GM21737 (cell line): ENCODE data around the gene GRIK3.

Experiments used
- ATAC-seq: cut with Tn5 transposase; IDR thresholded peaks from one replicate; pipeline ENCODE4 v1.9.1; 2021; ENCODE audit warnings: mild to moderate bottlenecking, moderate library complexity; ENCODE audit not compliant: unreplicated experiment

The GRIK3 gene

GRCh38 chr1:36835696-36836095 lies 198.6 kb downstream of the GRIK3 start:
- no peak for ATAC-seq

GRCh38 chr1:36835017-36835695 lies 199.2 kb downstream of the GRIK3 start:
- ATAC-seq, result no peak

- ATAC-seq, result no peak
Observed at GRCh38 chr1:36834586-36834985, 199.7 kb downstream of the GRIK3 start.

DNA sequence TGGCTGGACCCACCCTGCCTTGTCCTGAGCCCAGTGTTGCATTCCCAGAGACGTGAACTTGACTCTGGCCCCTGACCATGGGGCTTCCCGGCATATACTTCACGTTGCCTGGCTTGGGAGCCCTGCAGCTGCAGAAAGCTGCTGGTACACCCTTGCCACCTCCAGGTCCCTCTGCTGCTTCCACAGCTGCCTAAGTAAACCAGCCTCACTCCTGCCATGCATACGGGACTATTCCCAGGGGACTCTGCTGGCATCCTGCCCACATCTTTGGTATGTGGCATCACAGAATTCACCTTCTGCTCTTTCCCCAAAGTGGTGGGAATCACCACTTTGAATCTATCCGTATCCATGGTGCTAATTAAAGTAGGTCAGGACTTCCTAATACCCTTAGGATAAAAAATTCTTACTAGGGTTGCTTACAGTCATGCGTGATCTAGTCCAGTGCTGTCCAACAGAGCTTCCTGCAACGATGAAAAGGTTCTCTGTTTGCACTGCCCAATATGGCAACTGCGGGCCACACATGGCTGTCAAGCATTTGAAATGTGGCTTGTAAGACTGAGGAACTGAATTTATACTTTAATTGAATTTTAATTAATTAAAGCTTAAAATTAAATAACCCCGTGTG lies 203.0 kb downstream of the GRIK3 start:
- ATAC-seq, result no peak

DNA sequence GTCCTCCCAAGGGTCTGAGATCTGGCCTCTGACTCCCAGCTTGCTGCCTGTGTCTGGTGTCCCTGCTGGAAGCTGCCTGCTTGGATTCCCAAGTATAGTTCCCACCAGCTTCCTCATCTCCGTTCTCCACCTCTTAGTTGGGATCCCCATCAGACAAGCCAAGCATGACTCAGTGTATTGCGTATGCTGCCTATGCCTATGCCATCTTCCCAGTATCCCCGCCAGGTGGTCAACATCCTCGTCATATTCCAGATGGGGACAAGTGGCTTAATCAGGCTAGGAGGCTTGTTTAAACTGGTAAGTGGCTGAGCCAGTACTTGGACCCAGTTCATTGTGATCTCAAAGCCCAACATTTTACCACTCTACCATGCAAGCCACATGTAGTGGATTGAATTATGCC lies 204.4 kb downstream of the GRIK3 start:
- ATAC-seq, result no peak

DNA sequence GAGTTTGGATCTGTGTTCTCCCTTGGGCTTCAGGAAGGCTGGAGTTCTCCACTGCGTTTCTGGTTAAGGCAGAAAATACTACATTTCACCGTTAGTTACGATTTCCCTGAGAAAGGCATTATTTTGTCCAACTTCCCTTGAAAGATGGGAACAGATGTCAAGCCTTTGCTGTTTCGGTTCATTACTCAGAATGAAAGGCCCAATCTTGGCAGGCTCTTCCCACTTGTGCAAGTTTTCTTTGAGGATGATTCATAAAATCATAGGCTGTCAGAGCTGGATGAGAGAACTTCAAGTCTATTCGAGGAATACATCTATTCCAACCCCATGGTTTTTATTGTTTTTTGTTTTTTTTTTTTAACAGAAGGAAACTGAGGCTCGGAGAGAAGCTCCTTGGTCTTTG lies 205.2 kb downstream of the GRIK3 start:
- no peak for ATAC-seq

GRCh38 chr1:36825226-36825625 lies 209.1 kb downstream of the GRIK3 start:
- ATAC-seq, result no peak

DNA sequence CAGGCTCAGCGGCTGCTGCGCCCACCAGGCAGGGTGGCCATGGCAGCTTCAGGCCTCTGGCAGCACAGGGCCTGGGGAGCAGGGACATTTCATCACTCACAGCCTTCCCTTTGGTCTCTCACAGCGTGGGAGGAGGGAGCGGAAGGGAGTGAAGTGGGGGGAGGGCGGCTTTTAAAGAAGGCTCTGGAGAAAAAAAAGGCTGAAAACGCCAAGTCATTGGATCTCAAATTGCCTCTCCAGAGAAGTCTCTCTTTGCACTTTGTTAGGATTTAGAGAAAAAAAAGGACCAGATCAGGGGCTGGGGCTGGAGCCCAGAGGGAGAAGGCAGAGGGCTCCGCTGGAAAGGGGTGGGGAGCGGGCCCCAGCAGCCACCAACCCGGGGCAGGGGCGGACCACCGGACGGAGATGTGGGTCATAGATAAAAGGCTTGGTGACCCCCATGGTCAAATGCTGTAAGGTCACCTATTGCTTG lies 209.9 kb downstream of the GRIK3 start:
- ATAC-seq, result no peak

DNA sequence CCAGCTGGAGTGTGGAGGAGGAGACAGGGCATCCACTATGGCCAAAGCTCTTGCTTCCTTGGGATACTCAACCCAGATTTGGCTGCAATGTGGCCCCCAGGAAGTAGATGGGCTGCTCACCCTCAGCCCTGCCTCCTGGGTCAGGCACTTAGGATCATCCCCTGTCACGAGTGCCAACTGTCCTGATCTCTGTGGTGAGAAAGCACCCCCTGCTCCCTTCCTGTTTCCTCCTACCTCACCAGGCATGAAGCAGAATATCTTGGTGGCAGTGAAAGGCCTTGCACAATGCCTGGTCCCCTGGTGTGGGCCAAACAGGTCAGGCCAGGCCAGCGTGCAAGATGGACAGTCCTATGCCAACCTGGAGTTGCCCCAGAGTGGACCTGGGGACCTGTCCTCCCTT lies 211.7 kb downstream of the GRIK3 start:
- no peak for ATAC-seq

- no peak for ATAC-seq
Observed at GRCh38 chr1:36821386-36821785, 212.9 kb downstream of the GRIK3 start.

DNA sequence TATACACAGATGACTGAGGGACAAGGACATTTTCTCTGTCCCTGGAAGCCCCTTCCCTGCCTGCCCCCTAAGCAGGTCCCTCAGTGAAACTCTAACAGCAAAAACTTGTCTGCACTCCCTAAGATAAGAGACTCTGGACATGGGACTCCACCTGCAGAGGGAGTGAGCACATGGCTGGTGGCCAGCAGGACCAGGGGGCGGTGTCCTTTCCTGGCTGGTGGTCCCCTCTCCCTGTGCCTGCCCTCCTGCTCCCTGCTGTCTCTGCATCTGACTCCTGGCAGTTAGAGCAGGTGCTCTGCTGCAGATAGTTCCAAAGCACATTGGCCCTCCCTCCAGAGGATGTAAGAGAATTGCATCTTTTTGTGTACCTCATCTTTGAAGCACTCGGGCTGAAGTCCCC lies 215.5 kb downstream of the GRIK3 start:
- no peak for ATAC-seq

- no peak for ATAC-seq
Observed at GRCh38 chr1:36816348-36816747, 218.0 kb downstream of the GRIK3 start.

DNA sequence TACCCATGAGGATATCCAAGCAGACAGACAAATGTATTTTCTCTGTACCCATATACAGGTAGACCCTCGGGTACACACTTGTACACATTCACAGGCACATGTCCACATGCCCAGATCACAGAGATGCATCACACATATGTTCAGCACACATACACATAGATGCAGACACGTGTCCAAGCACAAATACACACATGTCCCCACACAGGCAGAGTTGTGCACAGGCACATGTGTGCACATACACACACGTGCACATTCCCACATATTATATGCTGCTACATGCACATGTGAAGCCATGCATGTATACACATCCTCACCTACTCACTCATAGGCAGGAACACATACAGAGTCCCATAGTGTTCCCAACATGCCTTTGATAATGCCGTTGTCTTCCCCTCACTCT lies 219.5 kb downstream of the GRIK3 start:
- ATAC-seq, result no peak

- no peak for ATAC-seq
Observed at GRCh38 chr1:36814083-36814482, 220.2 kb downstream of the GRIK3 start.

- no peak for ATAC-seq
Observed at GRCh38 chr1:36807262-36807661, 227.1 kb downstream of the GRIK3 start.

DNA sequence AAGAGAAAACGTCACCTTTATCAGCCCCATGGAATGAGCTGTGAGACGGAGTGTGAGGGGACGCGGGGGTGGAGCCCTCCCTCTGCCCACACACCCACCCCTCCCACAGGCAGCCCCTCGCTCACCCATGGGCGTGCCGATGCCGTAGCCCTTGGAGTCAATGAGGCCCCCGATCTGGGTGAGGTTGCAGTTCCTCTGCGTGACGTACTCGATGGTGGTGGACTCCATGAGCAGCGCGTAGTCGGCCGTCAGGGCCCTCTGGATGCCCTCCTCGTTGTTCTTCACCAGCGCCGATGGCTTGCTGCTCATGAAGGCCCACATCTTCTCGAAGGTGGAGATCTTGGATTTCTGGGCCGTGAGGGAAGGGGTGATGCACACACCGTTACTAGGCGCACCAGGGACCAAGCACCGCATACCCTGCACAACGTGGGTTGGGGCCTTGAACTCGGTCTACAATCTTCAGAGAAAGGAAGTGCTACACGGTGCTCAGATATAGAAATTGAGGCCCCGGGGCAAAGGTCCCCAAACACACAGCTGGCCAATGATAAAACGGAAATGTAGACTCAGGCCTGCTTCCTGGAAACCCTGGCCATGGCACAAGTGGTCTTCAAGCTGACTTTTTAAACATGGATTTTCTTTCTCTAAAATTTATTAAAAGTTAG lies 228.2 kb downstream of the GRIK3 start:
- no peak for ATAC-seq

GRCh38 chr1:36804669-36805314 lies 229.5 kb downstream of the GRIK3 start:
- no peak for ATAC-seq

DNA sequence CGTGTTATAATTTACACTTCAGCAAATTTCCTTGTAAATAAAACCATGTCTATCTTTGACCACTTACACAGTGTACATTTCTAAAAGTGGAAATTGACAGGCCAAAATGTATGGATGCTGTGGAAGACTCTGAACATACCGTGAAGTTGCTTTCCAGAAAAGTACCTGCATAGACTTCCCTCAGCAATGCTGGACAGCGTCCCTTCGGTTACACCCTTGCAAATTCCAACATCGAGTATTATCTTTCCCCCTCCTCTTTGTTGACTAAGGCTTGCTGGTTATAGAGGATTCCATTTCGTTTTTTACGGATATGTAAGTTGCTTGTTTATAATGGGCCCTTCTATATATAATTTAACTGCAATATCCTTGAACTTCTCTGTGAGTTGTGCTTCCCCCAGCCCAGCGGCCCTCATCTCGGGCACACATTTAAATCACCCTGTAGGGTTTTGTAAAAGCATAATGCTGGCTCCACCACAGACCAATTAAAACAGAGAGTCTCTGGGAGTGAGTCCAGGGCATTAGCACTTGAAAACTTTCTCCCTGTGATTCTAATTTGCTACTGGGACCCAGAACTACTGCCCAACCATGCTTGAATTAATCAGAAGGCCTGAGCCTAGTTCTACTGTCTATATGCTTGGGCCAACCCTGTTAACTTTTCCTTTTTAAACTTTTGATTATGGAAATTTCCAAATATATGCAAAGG lies 230.3 kb downstream of the GRIK3 start:
- ATAC-seq, result no peak

GRCh38 chr1:36802018-36802417 lies 232.3 kb downstream of the GRIK3 start:
- no peak for ATAC-seq

DNA sequence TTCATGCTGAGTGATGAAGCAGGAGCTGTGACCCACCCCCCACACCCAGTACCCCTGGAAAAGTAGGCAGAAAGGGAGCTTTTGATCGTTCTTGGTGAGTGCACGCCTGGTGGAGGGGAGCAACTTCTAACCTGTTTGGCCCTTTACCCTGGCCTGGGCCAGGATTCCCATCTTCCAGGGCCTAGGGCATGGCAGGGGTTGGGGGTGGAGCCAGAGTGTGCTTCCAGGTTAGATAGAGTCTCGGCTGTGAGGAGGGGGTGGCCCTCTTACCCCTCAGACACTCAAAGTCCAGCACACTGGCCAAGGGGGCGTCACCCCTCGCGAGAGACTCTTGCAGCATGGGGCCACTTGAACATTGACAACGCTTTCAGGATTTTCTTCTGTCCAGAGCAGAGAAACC lies 236.6 kb downstream of the GRIK3 start:
- no peak for ATAC-seq

DNA sequence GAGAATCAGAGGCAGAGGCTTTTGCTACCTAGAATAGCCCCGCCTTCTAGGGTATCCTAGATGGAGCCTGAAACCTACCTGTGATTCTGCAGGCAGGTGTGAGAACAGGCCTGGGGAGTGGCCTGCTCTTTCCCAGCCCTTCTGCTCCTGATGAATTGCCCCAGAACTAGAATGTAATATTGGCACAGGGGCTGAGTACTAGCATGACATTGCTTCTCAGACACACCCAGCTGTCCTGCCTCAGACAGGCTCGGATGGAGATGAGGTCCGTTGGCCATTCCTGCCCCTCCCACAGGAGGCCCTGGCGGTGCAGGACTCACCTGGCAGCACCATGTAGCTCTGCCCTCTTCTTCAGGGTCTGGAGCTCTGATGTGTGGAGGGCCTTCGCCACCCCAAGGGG lies 237.6 kb downstream of the GRIK3 start:
- ATAC-seq, result no peak
